ENCODE measurements around the gene JADE3. TPM values are rescaled to one million over a fixed set of nuclear protein-coding genes. Genes with fewer than 3 reads are reported as not detected.

JADE3 gene
- total RNA-seq, 1 experiment from 2014 or later = 5.5 TPM

- Histone ChIP-seq H3K27ac (no peak overlapping the region), H3K27me3 (no peaks in the 10 kb centered on the region), H3K36me3 (no peaks in the 10 kb centered on the region), H3K4me3 (no peak overlapping the region), H3K4me1 (no peaks in the 10 kb centered on the region), H3K9me3 (replicated peaks) (no peaks in the 10 kb centered on the region)
- DNase-seq = no peak
Measured at GRCh38 chrX:47047989-47048388, 135.8 kb downstream of the JADE3 start.

- H3K36me3 ChIP-seq = no peaks in the 10 kb centered on the region
- no peaks in the 10 kb centered on the region for H3K27me3 ChIP-seq
- H3K4me3 ChIP-seq = no peak overlapping the region
- no peaks in the 10 kb centered on the region for H3K9me3 ChIP-seq (replicated peaks)
- DNase-seq = no peak
- H3K27ac ChIP-seq = no peak overlapping the region
- H3K4me1 ChIP-seq = no peaks in the 10 kb centered on the region
Measured at GRCh38 chrX:47059142-47059874, 147.1 kb downstream of the JADE3 start.

GRCh38 chrX:47060708-47061107 lies 148.5 kb downstream of the JADE3 start:
- Histone ChIP-seq H3K36me3 (no peaks in the 10 kb centered on the region), H3K4me3 (no peak overlapping the region), H3K27ac (no peak overlapping the region), H3K9me3 (replicated peaks) (no peaks in the 10 kb centered on the region), H3K4me1 (no peaks in the 10 kb centered on the region), H3K27me3 (no peaks in the 10 kb centered on the region)
- no peak for DNase-seq

GRCh38 chrX:47061238-47061919 lies 149.2 kb downstream of the JADE3 start:
- no peak overlapping the region for H3K4me3 ChIP-seq
- H3K36me3 ChIP-seq = no peaks in the 10 kb centered on the region
- no peak overlapping the region for H3K27ac ChIP-seq
- DNase-seq = no peak
- H3K9me3 ChIP-seq (replicated peaks) = no peaks in the 10 kb centered on the region
- no peaks in the 10 kb centered on the region for H3K4me1 ChIP-seq
- no peaks in the 10 kb centered on the region for H3K27me3 ChIP-seq

- no peaks in the 10 kb centered on the region for H3K4me1 ChIP-seq
- no peak overlapping the region for H3K27ac ChIP-seq
- no peak for DNase-seq
- no peaks in the 10 kb centered on the region for H3K9me3 ChIP-seq (replicated peaks)
- H3K36me3 ChIP-seq = no peaks in the 10 kb centered on the region
- no peaks in the 10 kb centered on the region for H3K27me3 ChIP-seq
- no peak overlapping the region for H3K4me3 ChIP-seq
Measured at GRCh38 chrX:47063179-47063578, 151.0 kb downstream of the JADE3 start.

GRCh38 chrX:47068214-47068613 lies 156.0 kb downstream of the JADE3 start:
- Histone ChIP-seq H3K9me3 (replicated peaks) (no peaks in the 10 kb centered on the region), H3K27me3 (no peaks in the 10 kb centered on the region), H3K4me1 (no peaks in the 10 kb centered on the region), H3K4me3 (no peak overlapping the region), H3K27ac (no peak overlapping the region), H3K36me3 (no peaks in the 10 kb centered on the region)
- DNase-seq = no peak

GRCh38 chrX:47068720-47069119 lies 156.5 kb downstream of the JADE3 start:
- Histone ChIP-seq H3K9me3 (replicated peaks) (no peaks in the 10 kb centered on the region), H3K36me3 (no peaks in the 10 kb centered on the region), H3K27ac (no peak overlapping the region), H3K4me3 (no peak overlapping the region), H3K4me1 (no peaks in the 10 kb centered on the region), H3K27me3 (no peaks in the 10 kb centered on the region)
- DNase-seq = no peak

GRCh38 chrX:47078129-47079043 lies 166.2 kb downstream of the JADE3 start, which contains the start of gene RGN:
TSS of gene RGN (plus strand) at chrX:47078443. CDS start at chrX:47081145, 2,702 bp downstream.
- no peaks in the 10 kb centered on the region for H3K9me3 ChIP-seq (replicated peaks)
- no peak within 1 kb of the TSS for H3K4me3 ChIP-seq
- DNase-seq = no peak
- H3K4me1 ChIP-seq = no peaks in the 10 kb centered on the region
- no peaks in the 10 kb centered on the region for H3K36me3 ChIP-seq
- no peak within 1 kb of the TSS for H3K27ac ChIP-seq
- no peaks in the 10 kb centered on the region for H3K27me3 ChIP-seq

- Histone ChIP-seq H3K9me3 (replicated peaks) (no peaks in the 10 kb centered on the region), H3K4me3 (no peak overlapping the region), H3K36me3 (no peaks in the 10 kb centered on the region), H3K27me3 (no peaks in the 10 kb centered on the region), H3K27ac (no peak overlapping the region), H3K4me1 (no peaks in the 10 kb centered on the region)
- no peak for DNase-seq
Measured at GRCh38 chrX:47080215-47080914, 168.1 kb downstream of the JADE3 start.

GRCh38 chrX:47080915-47081236 lies 168.7 kb downstream of the JADE3 start:
- Histone ChIP-seq H3K27me3 (no peaks in the 10 kb centered on the region), H3K4me1 (no peaks in the 10 kb centered on the region), H3K27ac (no peak overlapping the region), H3K9me3 (replicated peaks) (no peaks in the 10 kb centered on the region), H3K36me3 (no peaks in the 10 kb centered on the region), H3K4me3 (no peak overlapping the region)
- no peak for DNase-seq

- Histone ChIP-seq H3K4me1 (no peaks in the 10 kb centered on the region), H3K36me3 (no peaks in the 10 kb centered on the region), H3K9me3 (replicated peaks) (no peaks in the 10 kb centered on the region), H3K4me3 (no peak overlapping the region), H3K27ac (no peak overlapping the region), H3K27me3 (no peaks in the 10 kb centered on the region)
- no peak for DNase-seq
Measured at GRCh38 chrX:47091149-47091775, 179.0 kb downstream of the JADE3 start.

- Histone ChIP-seq H3K27me3 (no peaks in the 10 kb centered on the region), H3K27ac (no peak overlapping the region), H3K4me3 (no peak overlapping the region), H3K9me3 (replicated peaks) (no peaks in the 10 kb centered on the region), H3K36me3 (no peaks in the 10 kb centered on the region), H3K4me1 (no peaks in the 10 kb centered on the region)
- DNase-seq = peak in 1 of 2 experiments; percentile 16
Measured at GRCh38 chrX:47093248-47093647, 181.0 kb downstream of the JADE3 start.

- H3K9me3 ChIP-seq (replicated peaks) = no peaks in the 10 kb centered on the region
- no peaks in the 10 kb centered on the region for H3K27me3 ChIP-seq
- no peak for DNase-seq
- no peaks in the 10 kb centered on the region for H3K36me3 ChIP-seq
- no peak overlapping the region for H3K4me3 ChIP-seq
- no peak overlapping the region for H3K27ac ChIP-seq
- H3K4me1 ChIP-seq = no peaks in the 10 kb centered on the region
Measured at GRCh38 chrX:47093860-47094259, 181.6 kb downstream of the JADE3 start.

GRCh38 chrX:47097018-47097417 lies 184.8 kb downstream of the JADE3 start:
- H3K4me3 ChIP-seq = no peak overlapping the region
- DNase-seq = no peak
- no peaks in the 10 kb centered on the region for H3K9me3 ChIP-seq (replicated peaks)
- H3K27me3 ChIP-seq = no peaks in the 10 kb centered on the region
- H3K36me3 ChIP-seq = no peaks in the 10 kb centered on the region
- no peaks in the 10 kb centered on the region for H3K4me1 ChIP-seq
- H3K27ac ChIP-seq = no peak overlapping the region
